NCI-H460 (cell line): Measurements from ENCODE around the gene RBM24. TPM values are rescaled to one million over a fixed set of nuclear protein-coding genes. Genes with fewer than 3 reads are reported as not detected.
A peak's percentile ranks its signal among the peaks of the same experiment; 100 is the strongest.

Experiments used
- DNase-seq: peaks from one replicate; pipeline ENCODE4 v3.0.0-alpha.2; 2016; ENCODE audit warnings: low read depth; ENCODE audit errors: extremely low read depth
- polyA plus RNA-seq: library from polyadenylated mRNA; depleted of rRNA; stranded (reverse); fragments of >200 nt; gene quantifications from 2 replicates; pipeline ENCODE4 v1.2.3, GENCODE V29; 2014; cell fraction: nucleus; rRNA removed
- total RNA-seq: library from RNA; depleted of rRNA; stranded (reverse); fragments of >200 nt; shearing (Covaris generic); gene quantifications from 2 replicates; pipeline ENCODE4 v1.2.3, GENCODE V29; 2014; rRNA removed

The RBM24 gene
- total RNA-seq, result 5.1 and 6.3 TPM in 2 replicates
- polyA plus RNA-seq, result 3.4 and 4.2 TPM in 2 replicates

DNA sequence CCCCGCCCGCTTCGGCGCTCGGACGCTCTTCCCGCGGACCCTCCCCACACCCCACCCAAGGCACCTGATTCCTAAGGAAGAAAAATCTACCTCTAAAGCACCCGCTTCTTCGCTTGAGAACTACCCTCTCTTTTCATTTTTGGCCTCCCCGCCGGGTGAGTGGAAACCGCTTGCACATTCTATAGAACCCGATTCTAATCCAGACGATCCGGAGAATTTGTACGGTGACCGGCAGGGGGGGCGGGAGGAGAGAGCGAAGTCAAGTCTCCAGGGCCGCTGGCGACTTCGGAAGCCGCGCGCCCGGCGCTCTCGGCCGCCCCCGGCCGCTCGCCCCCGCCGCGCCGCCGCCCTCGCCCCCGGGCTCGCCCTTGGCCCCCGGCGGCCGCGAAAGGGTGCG lies at the start of gene RBM24:
Gene RBM24 (plus strand): TSS at position 262 of the 397 bp plus-strand sequence. CDS start 221 bp downstream, outside the sequence.
- peak; percentile 67 for DNase-seq

DNA sequence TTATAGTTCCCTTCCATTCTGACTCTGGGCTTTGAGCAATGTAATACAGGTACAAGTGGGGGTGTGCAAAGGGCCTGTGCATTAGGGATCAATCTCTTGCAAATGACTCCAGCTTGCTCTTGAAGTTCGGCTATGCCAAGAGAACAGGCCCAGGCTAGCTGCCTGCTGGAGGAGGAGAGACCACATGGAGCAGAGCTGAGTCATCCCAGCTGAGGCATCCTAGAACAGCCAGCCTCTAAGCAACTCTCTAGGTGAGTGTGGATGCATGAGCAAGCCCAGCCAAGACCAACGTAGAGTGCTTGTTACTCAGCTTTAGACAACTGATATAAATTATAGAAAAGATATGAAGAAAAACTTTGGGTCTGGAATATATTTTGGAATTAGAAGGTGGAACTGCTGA lies 47.6 kb upstream of the RBM24 start:
- DNase-seq, result no peak

- no peak for DNase-seq
These were observed 43.9 kb upstream of the RBM24 start for GRCh38 chr6:17237246-17237645.

DNA sequence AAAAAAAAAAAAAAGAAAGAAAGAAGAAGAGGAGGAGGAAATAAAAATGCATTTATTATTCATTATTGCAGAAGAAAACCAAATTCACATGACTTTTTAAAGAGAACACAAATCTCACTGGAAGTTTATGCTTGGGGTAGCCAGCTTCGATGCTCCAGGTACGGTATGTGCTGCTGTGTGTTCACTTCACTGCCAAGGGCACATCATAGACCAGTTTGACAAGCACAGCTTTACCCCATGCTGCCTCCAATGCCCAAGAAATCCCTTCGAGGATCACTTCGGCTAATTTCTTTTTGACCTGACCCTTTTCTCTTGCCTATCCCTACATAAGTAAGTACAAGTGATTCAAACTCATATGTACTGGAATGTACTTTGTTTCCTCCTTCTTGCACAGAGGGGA lies 41.9 kb upstream of the RBM24 start:
- DNase-seq, result no peak

GRCh38 chr6:17240803-17241500 lies 40.2 kb upstream of the RBM24 start:
- DNase-seq, result no peak

GRCh38 chr6:17242087-17242486 lies 39.1 kb upstream of the RBM24 start:
- no peak for DNase-seq

DNA sequence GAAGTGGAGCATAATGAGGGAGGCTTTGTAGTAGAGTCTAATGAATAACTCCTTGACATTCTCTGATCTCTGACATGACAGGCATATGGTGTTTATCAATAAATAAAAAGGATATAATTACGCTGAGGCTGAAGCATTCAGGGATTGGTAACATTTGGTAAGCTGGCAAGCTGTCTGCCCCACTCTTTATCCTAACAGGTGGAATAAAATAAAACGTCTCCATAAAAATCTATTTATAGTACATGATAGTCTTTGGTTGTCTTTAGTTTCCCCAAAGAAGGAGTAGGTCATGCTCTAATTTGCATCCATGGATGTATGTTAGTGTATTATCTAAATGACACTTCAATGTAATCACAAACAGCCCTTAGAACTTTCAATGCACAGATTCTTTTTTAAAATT lies 30.9 kb upstream of the RBM24 start:
- no peak for DNase-seq

DNA sequence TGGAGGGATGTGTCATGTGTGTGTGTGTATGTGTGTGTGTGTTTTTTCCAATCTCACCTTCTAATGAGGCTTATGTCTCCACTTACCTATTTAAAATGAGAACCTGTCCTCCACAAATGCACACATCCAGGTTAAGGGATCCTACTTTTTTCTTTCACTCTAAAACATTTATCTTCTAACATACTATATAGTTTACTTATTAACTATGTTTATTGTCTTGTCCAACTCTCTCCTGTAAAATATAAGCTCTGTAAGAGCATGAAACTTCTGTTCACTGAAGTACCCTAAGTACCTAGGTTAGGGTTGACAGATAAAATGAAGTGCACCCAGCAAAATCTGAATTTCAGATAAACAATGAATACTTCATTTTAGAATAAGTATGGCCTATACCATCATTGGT lies 29.2 kb upstream of the RBM24 start:
- DNase-seq, result no peak

DNA sequence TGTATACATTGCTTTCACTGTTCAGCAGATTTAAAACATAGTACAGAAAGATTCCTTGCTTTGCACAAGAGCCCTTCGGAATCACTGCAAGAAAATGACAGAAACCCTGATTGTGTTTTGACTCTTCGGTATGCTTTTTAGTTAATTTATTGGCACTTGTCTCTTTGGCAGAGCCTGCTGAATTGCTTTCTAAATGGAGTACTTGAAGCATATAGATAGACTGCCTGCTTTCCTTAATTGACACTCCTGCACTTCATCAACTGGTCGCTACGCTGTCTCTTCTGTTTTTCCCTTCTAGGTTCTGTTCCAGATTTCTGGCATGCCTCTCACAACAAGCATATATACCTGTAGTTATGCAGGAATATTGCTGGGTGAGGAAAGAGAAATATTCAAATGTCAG lies 22.4 kb upstream of the RBM24 start:
- DNase-seq, result no peak

- no peak for DNase-seq
These were observed 15.6 kb upstream of the RBM24 start for GRCh38 chr6:17265570-17265969.

DNA sequence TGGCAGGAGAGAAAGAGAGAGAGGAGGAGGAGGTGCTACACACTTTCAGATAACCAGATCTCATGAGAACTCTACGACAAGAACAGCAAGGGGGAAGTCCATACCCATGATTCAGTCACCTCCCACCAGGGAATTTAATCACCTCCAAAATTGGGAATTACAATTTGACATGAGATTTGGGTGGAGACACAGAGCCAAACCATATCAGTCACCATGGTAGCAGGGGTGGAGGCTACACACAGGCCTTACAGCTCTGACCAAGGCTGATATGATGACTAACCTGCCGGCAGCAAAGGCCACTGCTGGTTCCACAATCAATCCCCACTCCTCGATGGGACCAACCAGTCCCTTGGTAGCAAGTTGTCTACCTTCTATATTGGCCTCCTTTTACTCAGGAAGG lies 13.6 kb upstream of the RBM24 start:
- DNase-seq, result no peak

- no peak for DNase-seq
These were observed 13.0 kb upstream of the RBM24 start for GRCh38 chr6:17268114-17268513.

- no peak for DNase-seq
These were observed 11.3 kb upstream of the RBM24 start for GRCh38 chr6:17269840-17270239.

DNA sequence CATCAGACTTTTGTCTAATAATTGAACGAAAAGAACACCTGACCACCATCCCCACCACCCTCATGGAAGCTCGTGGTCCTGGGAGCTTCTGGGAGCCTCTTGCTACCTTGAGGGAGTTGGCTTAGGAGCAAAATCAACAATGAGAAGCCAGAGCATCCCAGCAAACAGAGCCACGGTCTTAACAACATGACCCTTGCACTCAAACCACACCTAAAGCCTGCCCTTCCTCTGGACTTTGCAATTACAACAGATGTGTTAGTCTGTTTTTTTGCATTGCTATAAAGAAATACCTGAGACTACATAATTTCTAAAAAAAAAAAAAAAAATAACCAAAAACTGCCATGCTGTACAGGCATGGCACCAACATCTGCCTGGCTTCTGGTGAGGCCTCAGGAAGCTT lies 9.5 kb upstream of the RBM24 start:
- no peak for DNase-seq

GRCh38 chr6:17276766-17277165 lies 4.4 kb upstream of the RBM24 start:
- no peak for DNase-seq

- no peak for DNase-seq
These were observed 3.9 kb upstream of the RBM24 start for GRCh38 chr6:17277256-17277655.

DNA sequence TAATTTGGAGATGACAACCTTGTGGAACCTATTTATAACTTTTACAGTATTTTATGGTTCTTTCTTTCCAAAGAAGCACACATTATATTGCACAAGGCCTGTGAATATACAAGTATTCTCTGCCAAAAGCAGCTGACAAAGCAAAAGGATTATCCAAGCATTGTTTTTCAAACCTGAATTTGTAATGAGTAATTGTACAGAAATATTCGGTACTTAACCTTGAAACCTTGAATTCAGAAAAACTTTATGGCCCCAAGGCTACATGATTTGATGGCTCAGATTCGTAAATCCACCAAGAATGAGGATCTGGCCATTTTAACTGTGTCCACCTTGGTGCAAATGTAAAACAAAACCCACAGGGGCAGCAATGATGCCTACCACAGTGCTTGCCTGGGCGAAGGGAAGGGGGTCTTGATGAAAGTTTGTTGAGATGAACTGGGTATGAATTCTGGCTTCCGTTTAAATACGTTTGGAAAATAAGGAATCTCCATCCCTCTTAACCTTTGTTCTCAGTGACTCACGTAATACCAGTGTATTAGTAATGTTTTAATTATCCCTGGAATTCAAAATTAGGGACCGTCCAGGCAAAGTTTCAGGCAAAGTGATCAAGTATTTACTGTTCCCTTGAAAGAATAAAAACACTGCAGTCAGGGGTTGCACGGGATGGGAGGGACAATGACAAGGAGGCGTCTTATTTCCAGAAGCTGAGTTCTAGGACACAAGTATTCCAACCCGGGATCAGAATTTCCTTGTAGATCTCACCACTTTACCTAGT lies 2.7 kb upstream of the RBM24 start:
- no peak for DNase-seq

DNA sequence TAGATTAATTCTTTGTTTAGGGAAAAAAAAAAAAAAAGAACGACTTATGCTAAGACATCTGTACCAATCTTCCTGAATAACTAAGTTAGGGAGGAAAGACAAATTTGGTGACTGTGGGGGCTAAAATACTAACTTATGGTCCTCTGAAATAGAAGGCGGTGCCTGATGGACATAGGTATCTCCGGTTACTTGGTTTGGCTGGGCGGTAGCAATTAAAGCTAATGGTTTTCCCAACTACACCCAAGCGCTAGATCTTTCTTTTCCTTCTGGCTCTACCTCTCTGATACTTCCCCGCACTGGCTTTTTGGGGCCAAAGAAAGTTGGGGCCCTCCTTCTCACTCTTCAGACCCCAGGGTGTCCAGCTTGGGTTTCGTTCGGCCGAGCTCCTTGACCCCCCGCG lies 1.0 kb upstream of the RBM24 start:
- no peak for DNase-seq

GRCh38 chr6:17280552-17281090 lies 540 bp upstream of the RBM24 start:
- no peak for DNase-seq

DNA sequence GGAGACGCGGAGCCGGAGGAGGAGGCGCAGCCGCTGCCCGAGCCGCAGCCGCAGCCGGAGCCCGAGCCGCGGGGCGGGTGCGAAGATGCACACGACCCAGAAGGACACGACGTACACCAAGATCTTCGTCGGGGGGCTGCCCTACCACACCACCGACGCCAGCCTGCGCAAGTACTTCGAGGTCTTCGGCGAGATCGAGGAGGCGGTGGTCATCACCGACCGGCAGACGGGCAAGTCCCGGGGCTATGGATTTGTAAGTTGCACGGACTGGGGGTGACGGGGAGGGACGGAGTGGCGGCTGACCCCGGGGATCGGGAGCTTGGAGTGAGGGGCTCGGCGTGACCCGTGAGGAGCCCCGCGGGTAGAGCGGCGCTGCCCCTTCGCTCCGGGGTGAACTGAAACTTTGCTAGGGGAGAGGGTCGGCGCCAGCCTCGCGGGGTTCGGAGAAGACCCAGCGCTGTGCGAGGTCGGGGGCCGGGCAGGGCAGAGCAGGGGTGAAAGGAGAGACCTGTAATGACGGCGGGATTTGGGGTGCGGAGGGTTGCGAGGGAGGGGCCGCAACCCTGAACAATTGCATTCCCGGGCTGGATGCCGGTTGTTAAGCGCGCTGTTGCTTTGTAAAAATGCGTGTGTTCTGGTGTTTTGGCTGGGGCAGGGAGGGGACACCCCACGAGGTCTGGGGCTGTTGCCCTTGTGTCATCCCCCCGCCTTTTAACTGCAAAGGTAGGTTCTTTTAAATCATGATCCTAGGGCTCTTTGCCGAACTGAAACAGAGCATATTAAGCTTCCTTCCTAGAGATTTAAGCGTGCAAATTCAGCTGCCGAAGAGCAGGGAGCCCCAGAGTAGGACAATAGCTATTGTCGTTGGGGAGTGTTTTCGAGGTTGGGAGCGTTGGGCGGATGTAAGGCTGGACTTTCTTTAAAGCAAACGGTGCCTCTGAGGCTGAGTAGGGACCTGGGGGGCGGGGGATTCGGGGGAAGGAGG lies 628 bp downstream of the RBM24 start:
- no peak for DNase-seq

DNA sequence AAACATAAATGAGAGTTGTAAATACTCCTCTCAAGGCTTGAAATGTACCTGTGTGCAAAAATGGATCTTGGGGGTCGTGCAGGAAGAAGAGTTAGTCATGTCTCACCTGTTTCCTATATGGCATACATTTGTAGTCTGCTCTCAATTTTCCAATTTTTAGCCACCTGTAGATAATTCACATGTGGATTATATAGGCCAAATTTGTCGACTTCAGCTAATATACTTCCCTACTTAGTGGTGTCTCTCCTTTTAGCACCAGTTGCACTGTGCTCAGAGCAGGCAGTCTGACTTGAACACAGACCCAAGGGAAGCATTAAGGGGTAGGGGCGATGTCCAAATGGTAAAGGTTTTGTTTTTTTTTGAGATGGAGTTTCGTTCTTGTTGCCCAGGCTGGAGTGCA lies 1.9 kb downstream of the RBM24 start:
- no peak for DNase-seq
